Measurements from ENCODE around the gene AMOTL1.

AMOTL1 gene

GRCh38 chr11:94757037-94757735 lies 11.0 kb upstream of the AMOTL1 start:
- Histone ChIP-seq H3K27me3 (ENCODE audit: low read depth, low read length) (no peaks in the 10 kb centered on the region), H3K9me3 (ENCODE audit: control insufficient read depth in 1 of 2, low read length in 2 of 2) (no peaks in the 10 kb centered on the region), H3K36me3 (ENCODE audit: control insufficient read depth in 1 of 2, insufficient read depth in 2 of 2, low read length in 2 of 2) (no peaks in the 10 kb centered on the region), H3K27ac (ENCODE audit: low read length) (no peak overlapping the region), H3K4me1 (ENCODE audit: control insufficient read depth in 1 of 2, insufficient read depth in 2 of 2, low read length in 2 of 2) (peaks cover 0 to 6% of the 10 kb centered on the region in 2 donors), H3K4me3 (ENCODE audit: low read depth in 1 of 2, low read length in 2 of 2) (no peak overlapping the region)

- Histone ChIP-seq H3K9me3 (ENCODE audit: control insufficient read depth in 1 of 2, low read length in 2 of 2) (no peaks in the 10 kb centered on the region), H3K4me1 (ENCODE audit: control insufficient read depth in 1 of 2, insufficient read depth in 2 of 2, low read length in 2 of 2) (peaks cover 0 to 7% of the 10 kb centered on the region in 2 donors), H3K4me3 (ENCODE audit: low read depth in 1 of 2, low read length in 2 of 2) (no peak overlapping the region), H3K27me3 (ENCODE audit: low read depth, low read length) (no peaks in the 10 kb centered on the region), H3K36me3 (ENCODE audit: control insufficient read depth in 1 of 2, insufficient read depth in 2 of 2, low read length in 2 of 2) (no peaks in the 10 kb centered on the region), H3K27ac (ENCODE audit: low read length) (no peak overlapping the region)
Observed at GRCh38 chr11:94758666-94759065, 9.5 kb upstream of the AMOTL1 start.

GRCh38 chr11:94759522-94759921 lies 8.6 kb upstream of the AMOTL1 start:
- H3K27ac ChIP-seq (ENCODE audit: low read length): no peak overlapping the region
- H3K4me3 ChIP-seq (ENCODE audit: low read depth in 1 of 2, low read length in 2 of 2): no peak overlapping the region
- H3K9me3 ChIP-seq (ENCODE audit: control insufficient read depth in 1 of 2, low read length in 2 of 2): no peaks in the 10 kb centered on the region
- peaks cover 0 to 7% of the 10 kb centered on the region in 2 donors for H3K4me1 ChIP-seq (ENCODE audit: control insufficient read depth in 1 of 2, insufficient read depth in 2 of 2, low read length in 2 of 2)
- no peaks in the 10 kb centered on the region for H3K27me3 ChIP-seq (ENCODE audit: low read depth, low read length)
- H3K36me3 ChIP-seq (ENCODE audit: control insufficient read depth in 1 of 2, insufficient read depth in 2 of 2, low read length in 2 of 2): no peaks in the 10 kb centered on the region

- H3K4me3 ChIP-seq (ENCODE audit: low read depth in 1 of 2, low read length in 2 of 2): no peak overlapping the region
- no peak overlapping the region for H3K27ac ChIP-seq (ENCODE audit: low read length)
- H3K27me3 ChIP-seq (ENCODE audit: low read depth, low read length): no peaks in the 10 kb centered on the region
- H3K36me3 ChIP-seq (ENCODE audit: control insufficient read depth in 1 of 2, insufficient read depth in 2 of 2, low read length in 2 of 2): no peaks in the 10 kb centered on the region
- no peaks in the 10 kb centered on the region for H3K9me3 ChIP-seq (ENCODE audit: control insufficient read depth in 1 of 2, low read length in 2 of 2)
- peaks cover 0 to 7% of the 10 kb centered on the region in 2 donors for H3K4me1 ChIP-seq (ENCODE audit: control insufficient read depth in 1 of 2, insufficient read depth in 2 of 2, low read length in 2 of 2)
Observed at GRCh38 chr11:94760296-94760695, 7.9 kb upstream of the AMOTL1 start.

GRCh38 chr11:94762208-94762607 lies 5.9 kb upstream of the AMOTL1 start:
- Histone ChIP-seq H3K4me3 (ENCODE audit: low read depth in 1 of 2, low read length in 2 of 2) (no peak overlapping the region), H3K36me3 (ENCODE audit: control insufficient read depth in 1 of 2, insufficient read depth in 2 of 2, low read length in 2 of 2) (no peaks in the 10 kb centered on the region), H3K27me3 (ENCODE audit: low read depth, low read length) (no peaks in the 10 kb centered on the region), H3K9me3 (ENCODE audit: control insufficient read depth in 1 of 2, low read length in 2 of 2) (no peaks in the 10 kb centered on the region), H3K27ac (ENCODE audit: low read length) (no peak overlapping the region), H3K4me1 (ENCODE audit: control insufficient read depth in 1 of 2, insufficient read depth in 2 of 2, low read length in 2 of 2) (peaks cover 0 to 17% of the 10 kb centered on the region in 2 donors)

GRCh38 chr11:94762995-94763394 lies 5.2 kb upstream of the AMOTL1 start:
- Histone ChIP-seq H3K9me3 (ENCODE audit: control insufficient read depth in 1 of 2, low read length in 2 of 2) (no peaks in the 10 kb centered on the region), H3K27ac (ENCODE audit: low read length) (no peak overlapping the region), H3K4me3 (ENCODE audit: low read depth in 1 of 2, low read length in 2 of 2) (no peak overlapping the region), H3K27me3 (ENCODE audit: low read depth, low read length) (no peaks in the 10 kb centered on the region), H3K4me1 (ENCODE audit: control insufficient read depth in 1 of 2, insufficient read depth in 2 of 2, low read length in 2 of 2) (peaks cover 4 to 17% of the 10 kb centered on the region in 2 donors), H3K36me3 (ENCODE audit: control insufficient read depth in 1 of 2, insufficient read depth in 2 of 2, low read length in 2 of 2) (no peaks in the 10 kb centered on the region)

- Histone ChIP-seq H3K4me3 (ENCODE audit: low read depth in 1 of 2, low read length in 2 of 2) (peak overlapping the region in 1 of 2 donors; percentile 82), H3K27me3 (ENCODE audit: low read depth, low read length) (no peaks in the 10 kb centered on the region), H3K4me1 (ENCODE audit: control insufficient read depth in 1 of 2, insufficient read depth in 2 of 2, low read length in 2 of 2) (peaks cover 9 to 34% of the 10 kb centered on the region in 2 donors)
Observed at GRCh38 chr11:94766713-94767206, 1.4 kb upstream of the AMOTL1 start.

GRCh38 chr11:94767291-94767690 lies 865 bp upstream of the AMOTL1 start:
- peak overlapping the region; percentile 80 to 82 for H3K4me3 ChIP-seq (ENCODE audit: low read depth in 1 of 2, low read length in 2 of 2)
- no peaks in the 10 kb centered on the region for H3K9me3 ChIP-seq (ENCODE audit: control insufficient read depth in 1 of 2, low read length in 2 of 2)
- peak overlapping the region; percentile 89 for H3K27ac ChIP-seq (ENCODE audit: low read length)
- H3K27me3 ChIP-seq (ENCODE audit: low read depth, low read length): no peaks in the 10 kb centered on the region
- no peaks in the 10 kb centered on the region for H3K36me3 ChIP-seq (ENCODE audit: control insufficient read depth in 1 of 2, insufficient read depth in 2 of 2, low read length in 2 of 2)
- peaks cover 9 to 38% of the 10 kb centered on the region in 2 donors for H3K4me1 ChIP-seq (ENCODE audit: control insufficient read depth in 1 of 2, insufficient read depth in 2 of 2, low read length in 2 of 2)

More at GRCh38 chr11:94766713-94767206, 1.4 kb upstream of the AMOTL1 start:
- Histone ChIP-seq H3K36me3 (ENCODE audit: control insufficient read depth in 1 of 2, insufficient read depth in 2 of 2, low read length in 2 of 2) (no peaks in the 10 kb centered on the region), H3K9me3 (ENCODE audit: control insufficient read depth in 1 of 2, low read length in 2 of 2) (no peaks in the 10 kb centered on the region), H3K27ac (ENCODE audit: low read length) (peak overlapping the region; percentile 89)

- no peaks in the 10 kb centered on the region for H3K9me3 ChIP-seq (ENCODE audit: control insufficient read depth in 1 of 2, low read length in 2 of 2)
- H3K4me3 ChIP-seq (ENCODE audit: low read depth in 1 of 2, low read length in 2 of 2): peak overlapping the region; percentile 80 to 82
- no peaks in the 10 kb centered on the region for H3K36me3 ChIP-seq (ENCODE audit: control insufficient read depth in 1 of 2, insufficient read depth in 2 of 2, low read length in 2 of 2)
- H3K4me1 ChIP-seq (ENCODE audit: control insufficient read depth in 1 of 2, insufficient read depth in 2 of 2, low read length in 2 of 2): peaks cover 9 to 35% of the 10 kb centered on the region in 2 donors
- no peaks in the 10 kb centered on the region for H3K27me3 ChIP-seq (ENCODE audit: low read depth, low read length)
- H3K27ac ChIP-seq (ENCODE audit: low read length): peak overlapping the region; percentile 86
Observed at GRCh38 chr11:94768602-94769541, 716 bp downstream of the AMOTL1 start.

- Histone ChIP-seq H3K36me3 (ENCODE audit: control insufficient read depth in 1 of 2, insufficient read depth in 2 of 2, low read length in 2 of 2) (no peaks in the 10 kb centered on the region), H3K4me3 (ENCODE audit: low read depth in 1 of 2, low read length in 2 of 2) (peak overlapping the region; percentile 80 to 82), H3K4me1 (ENCODE audit: control insufficient read depth in 1 of 2, insufficient read depth in 2 of 2, low read length in 2 of 2) (peaks cover 9 to 42% of the 10 kb centered on the region in 2 donors), H3K9me3 (ENCODE audit: control insufficient read depth in 1 of 2, low read length in 2 of 2) (no peaks in the 10 kb centered on the region), H3K27ac (ENCODE audit: low read length) (peak overlapping the region; percentile 86), H3K27me3 (ENCODE audit: low read depth, low read length) (no peaks in the 10 kb centered on the region)
Observed at GRCh38 chr11:94769880-94770279, 1.7 kb downstream of the AMOTL1 start.

GRCh38 chr11:94770563-94771120 lies 2.5 kb downstream of the AMOTL1 start:
- Histone ChIP-seq H3K27ac (ENCODE audit: low read length) (peak overlapping the region; percentile 86), H3K4me3 (ENCODE audit: low read depth in 1 of 2, low read length in 2 of 2) (peak overlapping the region; percentile 80 to 82), H3K9me3 (ENCODE audit: control insufficient read depth in 1 of 2, low read length in 2 of 2) (no peaks in the 10 kb centered on the region), H3K4me1 (ENCODE audit: control insufficient read depth in 1 of 2, insufficient read depth in 2 of 2, low read length in 2 of 2) (peaks cover 9 to 47% of the 10 kb centered on the region in 2 donors), H3K27me3 (ENCODE audit: low read depth, low read length) (no peaks in the 10 kb centered on the region), H3K36me3 (ENCODE audit: control insufficient read depth in 1 of 2, insufficient read depth in 2 of 2, low read length in 2 of 2) (no peaks in the 10 kb centered on the region)
